ENCODE measurements around the gene NUDT9.
"Not testable (repeated sequence)": the region's sequence is repeated elsewhere in the genome, so short reads cannot be mapped to it uniquely, and the experiment has no call there.

Gene NUDT9

GRCh38 chr4:87414816-87415215 lies 7.6 kb upstream of the NUDT9 start:
- H3K27ac ChIP-seq = no peak overlapping the region
- no peak for TF ChIP-seq CTCF (conservative IDR thresholded peaks at IDR 0.05)
- no peak for TF ChIP-seq ZFX (IDR thresholded peaks at IDR 0.05)

GRCh38 chr4:87416965-87417364 lies 5.4 kb upstream of the NUDT9 start:
- TF ChIP-seq CTCF (conservative IDR thresholded peaks at IDR 0.05) (no peak), ZFX (IDR thresholded peaks at IDR 0.05) (no peak)

GRCh38 chr4:87418410-87418809 lies 4.0 kb upstream of the NUDT9 start:
- peak overlapping the region; percentile 66 for H3K27ac ChIP-seq

More at GRCh38 chr4:87416965-87417364, 5.4 kb upstream of the NUDT9 start:
- no peak overlapping the region for H3K27ac ChIP-seq

GRCh38 chr4:87419578-87420249 lies 2.7 kb upstream of the NUDT9 start:
- peak overlapping the region; percentile 66; the same call in 1 of the 2 replicates for H3K27ac ChIP-seq
- no peak for TF ChIP-seq CTCF (conservative IDR thresholded peaks at IDR 0.05)
- no peak for TF ChIP-seq ZFX (IDR thresholded peaks at IDR 0.05)

- no peak for TF ChIP-seq CTCF (conservative IDR thresholded peaks at IDR 0.05)
These were observed 2.0 kb upstream of the NUDT9 start for GRCh38 chr4:87420276-87420830.

GRCh38 chr4:87423317-87424098 lies 1.1 kb downstream of the NUDT9 start:
- TF ChIP-seq ZFX (IDR thresholded peaks at IDR 0.05) (no peak), CTCF (conservative IDR thresholded peaks at IDR 0.05) (peak; percentile 23)
- H3K27ac ChIP-seq = no peak overlapping the region; the same call in none of the 2 replicates

More at GRCh38 chr4:87420276-87420830, 2.0 kb upstream of the NUDT9 start:
- peak overlapping the region; percentile 93; the same call in 1 of the 2 replicates for H3K27ac ChIP-seq

- not testable (repeated sequence) for H3K27ac ChIP-seq
These were observed 1.7 kb downstream of the NUDT9 start for GRCh38 chr4:87424099-87424543.

GRCh38 chr4:87425711-87426110 lies 3.3 kb downstream of the NUDT9 start:
- H3K27ac ChIP-seq = no peak overlapping the region
- TF ChIP-seq ZFX (IDR thresholded peaks at IDR 0.05) = no peak
- TF ChIP-seq CTCF (conservative IDR thresholded peaks at IDR 0.05) = no peak

Data from C4-2B (cell line).